ENCODE measurements around the gene LMLN.

- TF ChIP-seq, protein P1, sequence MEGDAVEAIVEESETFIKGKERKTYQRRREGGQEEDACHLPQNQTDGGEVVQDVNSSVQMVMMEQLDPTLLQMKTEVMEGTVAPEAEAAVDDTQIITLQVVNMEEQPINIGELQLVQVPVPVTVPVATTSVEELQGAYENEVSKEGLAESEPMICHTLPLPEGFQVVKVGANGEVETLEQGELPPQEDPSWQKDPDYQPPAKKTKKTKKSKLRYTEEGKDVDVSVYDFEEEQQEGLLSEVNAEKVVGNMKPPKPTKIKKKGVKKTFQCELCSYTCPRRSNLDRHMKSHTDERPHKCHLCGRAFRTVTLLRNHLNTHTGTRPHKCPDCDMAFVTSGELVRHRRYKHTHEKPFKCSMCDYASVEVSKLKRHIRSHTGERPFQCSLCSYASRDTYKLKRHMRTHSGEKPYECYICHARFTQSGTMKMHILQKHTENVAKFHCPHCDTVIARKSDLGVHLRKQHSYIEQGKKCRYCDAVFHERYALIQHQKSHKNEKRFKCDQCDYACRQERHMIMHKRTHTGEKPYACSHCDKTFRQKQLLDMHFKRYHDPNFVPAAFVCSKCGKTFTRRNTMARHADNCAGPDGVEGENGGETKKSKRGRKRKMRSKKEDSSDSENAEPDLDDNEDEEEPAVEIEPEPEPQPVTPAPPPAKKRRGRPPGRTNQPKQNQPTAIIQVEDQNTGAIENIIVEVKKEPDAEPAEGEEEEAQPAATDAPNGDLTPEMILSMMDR (IDR thresholded peaks at IDR 0.05): no peak
- no peak for TF ChIP-seq POLR2A (IDR thresholded peaks at IDR 0.05)
These were observed 57.1 kb downstream of the LMLN start for GRCh38 chr3:198017090-198017489.

Measured in body of pancreas (tissue), 4 donors.